HL-60 (cell line): ENCODE data around the gene OPRL1.
A peak's percentile ranks its signal among the peaks of the same experiment; 100 is the strongest.

Source experiments
- CTCF ChIP-seq: IDR thresholded peaks from one replicate; pipeline ENCODE4 v1.5.1; 2011; ENCODE audit warnings: low read length, control low read depth, inconsistent platforms; ENCODE audit not compliant: insufficient read depth
- POLR2AphosphoS5 ChIP-seq: IDR thresholded peaks from 2 replicates; pipeline ENCODE4 v1.6.1; 2012; ENCODE audit warnings: low read depth
- SPI1 ChIP-seq: IDR thresholded peaks from 2 replicates; pipeline ENCODE4 v1.6.1; 2012; ENCODE audit warnings: low read depth, mild to moderate bottlenecking, borderline replicate concordance
- TF ChIP-seq, protein P1 (sequence below): IDR thresholded peaks from 2 replicates; pipeline ENCODE4 v1.6.1; 2012; ENCODE audit warnings: low read depth; ENCODE audit not compliant: insufficient replicate concordance

DNA sequence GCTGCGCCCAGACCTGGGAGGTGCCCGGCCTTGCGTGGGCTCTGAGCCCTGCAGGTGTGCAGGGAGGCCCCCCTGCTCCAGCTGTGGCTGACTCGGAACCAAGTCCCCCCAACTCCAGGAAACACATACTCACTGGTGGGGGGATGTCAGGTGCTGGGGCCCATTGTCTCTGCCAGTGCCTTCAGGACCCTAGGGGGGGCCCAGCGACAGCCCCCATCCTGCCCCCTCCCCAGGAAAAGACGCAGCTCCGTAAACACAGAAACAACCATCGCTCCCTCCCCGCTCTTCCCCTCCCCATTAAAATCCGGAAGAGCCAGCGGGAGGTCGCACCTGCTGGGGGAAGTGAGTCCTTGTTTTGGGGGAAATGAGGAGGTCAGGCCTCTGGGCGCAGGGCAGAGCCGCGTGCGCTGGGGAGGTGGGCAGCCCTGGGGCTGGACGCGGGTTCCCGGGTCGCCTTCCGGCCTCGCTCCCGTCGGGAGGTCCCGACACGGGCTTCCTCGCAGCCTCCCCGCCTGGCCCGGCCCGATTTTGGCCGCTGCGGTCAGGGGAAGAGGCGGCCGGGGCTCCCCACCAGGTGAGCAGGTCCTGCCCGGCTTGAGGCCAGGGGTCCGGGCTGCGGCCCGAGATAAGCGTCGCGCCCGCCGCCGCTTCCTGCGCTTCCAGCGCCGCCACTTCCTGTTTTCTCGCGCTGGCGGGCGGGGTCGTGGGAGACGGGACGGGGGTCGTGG, 37.7 kb upstream of the OPRL1 start:
- TF ChIP-seq CTCF (no peak), POLR2AphosphoS5 (no peak), SPI1 (peak; percentile 89)
- TF ChIP-seq, protein P1, sequence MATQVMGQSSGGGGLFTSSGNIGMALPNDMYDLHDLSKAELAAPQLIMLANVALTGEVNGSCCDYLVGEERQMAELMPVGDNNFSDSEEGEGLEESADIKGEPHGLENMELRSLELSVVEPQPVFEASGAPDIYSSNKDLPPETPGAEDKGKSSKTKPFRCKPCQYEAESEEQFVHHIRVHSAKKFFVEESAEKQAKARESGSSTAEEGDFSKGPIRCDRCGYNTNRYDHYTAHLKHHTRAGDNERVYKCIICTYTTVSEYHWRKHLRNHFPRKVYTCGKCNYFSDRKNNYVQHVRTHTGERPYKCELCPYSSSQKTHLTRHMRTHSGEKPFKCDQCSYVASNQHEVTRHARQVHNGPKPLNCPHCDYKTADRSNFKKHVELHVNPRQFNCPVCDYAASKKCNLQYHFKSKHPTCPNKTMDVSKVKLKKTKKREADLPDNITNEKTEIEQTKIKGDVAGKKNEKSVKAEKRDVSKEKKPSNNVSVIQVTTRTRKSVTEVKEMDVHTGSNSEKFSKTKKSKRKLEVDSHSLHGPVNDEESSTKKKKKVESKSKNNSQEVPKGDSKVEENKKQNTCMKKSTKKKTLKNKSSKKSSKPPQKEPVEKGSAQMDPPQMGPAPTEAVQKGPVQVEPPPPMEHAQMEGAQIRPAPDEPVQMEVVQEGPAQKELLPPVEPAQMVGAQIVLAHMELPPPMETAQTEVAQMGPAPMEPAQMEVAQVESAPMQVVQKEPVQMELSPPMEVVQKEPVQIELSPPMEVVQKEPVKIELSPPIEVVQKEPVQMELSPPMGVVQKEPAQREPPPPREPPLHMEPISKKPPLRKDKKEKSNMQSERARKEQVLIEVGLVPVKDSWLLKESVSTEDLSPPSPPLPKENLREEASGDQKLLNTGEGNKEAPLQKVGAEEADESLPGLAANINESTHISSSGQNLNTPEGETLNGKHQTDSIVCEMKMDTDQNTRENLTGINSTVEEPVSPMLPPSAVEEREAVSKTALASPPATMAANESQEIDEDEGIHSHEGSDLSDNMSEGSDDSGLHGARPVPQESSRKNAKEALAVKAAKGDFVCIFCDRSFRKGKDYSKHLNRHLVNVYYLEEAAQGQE, result no peak
